Keratinocyte (primary cell): ENCODE data around the gene GNPTAB. TPM values are rescaled to one million over a fixed set of nuclear protein-coding genes. Genes with fewer than 3 reads are reported as not detected.

Source experiments
- DNase-seq: peaks from one replicate; pipeline ENCODE4 v3.0.0-alpha.2; 2011; ENCODE audit warnings: low read depth, missing footprints, low spot score
- FAIRE-seq: peaks from 2 replicates; lab custom pipeline; 2011; peaks lifted over from hg19 to GRCh38; lab: Jason Lieb, UNC
- H2AFZ ChIP-seq: 2 replicates; pipeline ENCODE4 v1.6.0; 2012; ENCODE audit warnings: low read length, control low read depth, inconsistent platforms; ENCODE audit not compliant: control insufficient read depth
- H3K27ac ChIP-seq: 2 replicates; pipeline ENCODE4 v1.5.1; 2011; ENCODE audit warnings: low read length; ENCODE audit not compliant: control insufficient read depth, insufficient read depth
- H3K27me3 ChIP-seq: 3 replicates; pipeline ENCODE4 v1.6.0; 2011; ENCODE audit warnings: low read length; ENCODE audit not compliant: control insufficient read depth, insufficient read depth; ENCODE audit errors: extremely low read depth
- H3K36me3 ChIP-seq, 2 experiments: 2 replicates in 1 of 2; 3 replicates in 1 of 2; pipeline ENCODE4 v1.5.1; 2011; ENCODE audit warnings: low read length in 2 of 2, mild to moderate bottlenecking in 1 of 2; ENCODE audit not compliant: control insufficient read depth in 2 of 2, insufficient read depth in 2 of 2; ENCODE audit errors: extremely low read depth in 1 of 2
- H3K4me1 ChIP-seq: 3 replicates; pipeline ENCODE4 v1.5.1; 2011; ENCODE audit warnings: low read length; ENCODE audit not compliant: control insufficient read depth, insufficient read depth; ENCODE audit errors: extremely low read depth
- H3K4me2 ChIP-seq: 3 replicates; pipeline ENCODE4 v1.6.0; 2011; ENCODE audit warnings: low read depth, low read length; ENCODE audit not compliant: control insufficient read depth, insufficient read depth; ENCODE audit errors: extremely low read depth
- H3K4me3 ChIP-seq, 3 experiments: fragments of 200-600 bp in 1 of 3; sonication (generic) in 1 of 3; 2 replicates in 2 of 3; 3 replicates in 1 of 3; pipeline ENCODE4 v1.5.1; 2011 to 2016; ENCODE audit warnings: low read length in 3 of 3, mild to moderate bottlenecking in 3 of 3, control low read depth in 2 of 3, inconsistent platforms in 1 of 3, low read depth in 1 of 3, mixed read lengths in 1 of 3, mixed run types in 1 of 3, moderate library complexity in 1 of 3; ENCODE audit not compliant: control insufficient read depth in 2 of 3, insufficient read depth in 2 of 3; ENCODE audit errors: extremely low read depth in 1 of 3
- H3K79me2 ChIP-seq: 2 replicates; pipeline ENCODE4 v1.6.0; 2012; ENCODE audit warnings: low read length; ENCODE audit not compliant: control insufficient read depth, insufficient read depth
- H3K9ac ChIP-seq: 3 replicates; pipeline ENCODE4 v1.6.0; 2011; ENCODE audit warnings: low read length; ENCODE audit not compliant: control insufficient read depth, insufficient read depth; ENCODE audit errors: extremely low read depth
- H3K9me1 ChIP-seq: 3 replicates; pipeline ENCODE4 v1.6.0; 2011; ENCODE audit warnings: low read length; ENCODE audit not compliant: control insufficient read depth, insufficient read depth; ENCODE audit errors: extremely low read depth
- H3K9me3 ChIP-seq: 2 replicates; pipeline ENCODE4 v1.5.1; 2012; ENCODE audit warnings: low read depth, low read length; ENCODE audit not compliant: control insufficient read depth
- H4K20me1 ChIP-seq: 3 replicates; pipeline ENCODE4 v1.6.0; 2011; ENCODE audit warnings: low read length; ENCODE audit not compliant: control insufficient read depth, insufficient read depth; ENCODE audit errors: extremely low read depth
- CTCF ChIP-seq, 3 experiments: IDR thresholded peaks in 1 of 3; conservative IDR thresholded peaks in 1 of 3; optimal IDR thresholded peaks in 1 of 3; 2 replicates in 2 of 3; 3 replicates in 1 of 3; pipeline versions ENCODE3 to v1.5.1; 2011; ENCODE audit warnings: low read length in 3 of 3, mild to moderate bottlenecking in 3 of 3, moderate library complexity in 2 of 3, control low read depth in 1 of 3, inconsistent platforms in 1 of 3; ENCODE audit not compliant: insufficient read depth in 2 of 3; ENCODE audit errors: extremely low read depth in 1 of 3
- EZH2 ChIP-seq: IDR thresholded peaks from one replicate; pipeline ENCODE4 v1.6.1; 2012; ENCODE audit warnings: inconsistent platforms, mild to moderate bottlenecking, low read length, moderate library complexity
- dilution Hi-C: fragments of 300-500 bp; cut with MboI; formaldehyde crosslinking; loops from one replicate; pipeline ENCODE4 v1.7.0; 2020; ENCODE audit warnings: low sequenced_read_pairs; ENCODE audit not compliant: extremely low pct_ligation_motif_present
- polyA plus RNA-seq, 5 experiments: library from polyadenylated mRNA; depleted of rRNA in 3 of 5; stranded (reverse) in 3 of 5; stranded (forward) in 1 of 5; unstranded in 1 of 5; fragments of >200 nt; gene quantifications; 1 replicate in 1 of 5; 2 replicates in 3 of 5; 3 replicates in 1 of 5; pipeline versions ENCODE4 v1.2.1 to v1.2.3, GENCODE V29; 2011 to 2012; ENCODE audit warnings: missing spikeins in 2 of 5, low read depth in 1 of 5, low replicate concordance in 1 of 5

GNPTAB gene
- polyA plus RNA-seq, 1 donor (not counting 4 experiments of a cell fraction or from before 2014, with no cell fraction given) = 35.7 TPM

GRCh38 chr12:101745481-101745880, 85.3 kb downstream of the GNPTAB start:
- H4K20me1 ChIP-seq = no peaks in the 10 kb centered on the region
- H3K9ac ChIP-seq = no peak overlapping the region
- H3K9me1 ChIP-seq = no peaks in the 10 kb centered on the region
- H3K27me3 ChIP-seq = no peaks in the 10 kb centered on the region
- H3K4me3 ChIP-seq = no peak overlapping the region
- H3K9me3 ChIP-seq = no peaks in the 10 kb centered on the region
- FAIRE-seq = no peak
- H3K79me2 ChIP-seq = no peaks in the 10 kb centered on the region
- no peak overlapping the region for H3K27ac ChIP-seq
- dilution Hi-C loops = no loop called here
- DNase-seq = no peak
- H3K4me2 ChIP-seq = no peak overlapping the region
- H3K36me3 ChIP-seq = peaks cover 7 to 11% of the 10 kb centered on the region in 2 experiments
- TF ChIP-seq CTCF (optimal IDR thresholded peaks at IDR 0.05 in 1 of 3, IDR thresholded peaks at IDR 0.05 in 1 of 3, conservative IDR thresholded peaks at IDR 0.05 in 1 of 3; ENCODE audit: extremely low read depth in 1 of 3, insufficient read depth in 2 of 3, low read length in 3 of 3) = no peak
- no peak for TF ChIP-seq EZH2
- no peak overlapping the region for H2AFZ ChIP-seq
- no peaks in the 10 kb centered on the region for H3K4me1 ChIP-seq

GRCh38 chr12:101743724-101744472, 86.9 kb downstream of the GNPTAB start:
- Histone ChIP-seq H3K36me3 (peaks cover 7 to 11% of the 10 kb centered on the region in 2 experiments), H3K9ac (no peak overlapping the region), H3K9me1 (no peaks in the 10 kb centered on the region), H3K79me2 (no peaks in the 10 kb centered on the region), H3K4me1 (no peaks in the 10 kb centered on the region), H3K27ac (no peak overlapping the region), H3K4me3 (no peak overlapping the region), H2AFZ (no peak overlapping the region), H3K9me3 (no peaks in the 10 kb centered on the region), H4K20me1 (no peaks in the 10 kb centered on the region), H3K4me2 (no peak overlapping the region), H3K27me3 (no peaks in the 10 kb centered on the region)
- FAIRE-seq (no peak), DNase-seq (no peak)
- TF ChIP-seq CTCF (optimal IDR thresholded peaks at IDR 0.05 in 1 of 3, IDR thresholded peaks at IDR 0.05 in 1 of 3, conservative IDR thresholded peaks at IDR 0.05 in 1 of 3; ENCODE audit: extremely low read depth in 1 of 3, insufficient read depth in 2 of 3, low read length in 3 of 3) (no peak), EZH2 (no peak)
- dilution Hi-C loops = no loop called here
